A549 (cell line): ENCODE results near the gene ALDH1A3. TPM values are rescaled to one million over a fixed set of nuclear protein-coding genes. Genes with fewer than 3 reads are reported as not detected.
A peak's percentile ranks its signal among the peaks of the same experiment; 100 is the strongest.

ENCODE experiments used
- ATAC-seq, 2 experiments: fragments of 200-7000 bp in 1 of 2; fragments of >200 bp in 1 of 2; cut with Nextera tagmentation in 1 of 2; cut with Tn5 transposase in 1 of 2; 3 replicates each; pipeline versions ENCODE4 v1.8.0 to v1.9.1; 2018 to 2020; ENCODE audit warnings: mild to moderate bottlenecking in 1 of 2, moderate library complexity in 1 of 2
- CTCF ChIA-PET: fragments of 300-600 bp; sonication (Branson Sonifier 250); formaldehyde crosslinking; extraction: SDS; loops from one replicate; lab custom pipeline; 2021; ENCODE audit warnings: antibody characterized with exemption, inconsistent platforms; lab: Yijun Ruan, JAX
- POLR2A ChIA-PET: fragments of 350-600 bp; formaldehyde crosslinking; extraction: SDS; loops from one replicate; lab custom pipeline; 2021; ENCODE audit warnings: antibody characterized with exemption, inconsistent platforms; lab: Yijun Ruan, JAX
- DNase-seq, 2 experiments: peaks; one replicate each; pipeline versions ENCODE4 v3.0.0 to v3.0.0-alpha.2; 2011 to 2016; ENCODE audit warnings: low read depth in 1 of 2, low spot score in 1 of 2
- FAIRE-seq: peaks from 2 replicates; lab custom pipeline; 2011; peaks lifted over from hg19 to GRCh38; lab: Jason Lieb, UNC
- H3K27ac ChIP-seq, 2 experiments: fragments of >200 bp; sonication (Bioruptor Twin); formaldehyde crosslinking; 3 replicates each; pipeline ENCODE4 v1.5.1; 2016 to 2017
- H3K4me1 ChIP-seq: fragments of >200 bp; sonication (Bioruptor Twin); formaldehyde crosslinking; 3 replicates; pipeline ENCODE4 v1.6.1; 2016
- H3K4me2 ChIP-seq: fragments of >200 bp; sonication (Bioruptor Twin); formaldehyde crosslinking; 3 replicates; pipeline ENCODE4 v1.6.1; 2016
- H3K4me3 ChIP-seq: fragments of >200 bp; sonication (Bioruptor Twin); formaldehyde crosslinking; 3 replicates; pipeline ENCODE4 v1.5.1; 2016
- H3K9me3 ChIP-seq: fragments of >200 bp; sonication (Bioruptor Twin); formaldehyde crosslinking; 3 replicates; pipeline ENCODE4 v1.6.1; 2016
- CHD4 ChIP-seq: fragments of 200-600 bp; sonication (generic); IDR thresholded peaks from 2 replicates; pipeline ENCODE4 v1.6.1; 2016; ENCODE audit warnings: antibody characterized with exemption, mild to moderate bottlenecking, borderline replicate concordance
- EHF ChIP-seq: fragments of 250-450 bp; sonication (Bioruptor Pico); IDR thresholded peaks from 2 replicates; pipeline ENCODE4 v1.5.0; 2020; ENCODE audit warnings: mild to moderate bottlenecking
- EHMT2 ChIP-seq: fragments of 200-600 bp; sonication (generic); IDR thresholded peaks from 2 replicates; pipeline ENCODE4 v1.6.1; 2016; ENCODE audit warnings: antibody characterized with exemption, low read depth, mild to moderate bottlenecking, moderate library complexity
- EP300 ChIP-seq, 2 experiments: fragments of >200 bp; sonication (Bioruptor Twin); formaldehyde crosslinking; IDR thresholded peaks; 2 replicates in 1 of 2; 3 replicates in 1 of 2; pipeline ENCODE4 v1.6.1; 2016 to 2017
- FOSB ChIP-seq: fragments of 250-450 bp; sonication (Bioruptor Pico); IDR thresholded peaks from 2 replicates; pipeline ENCODE4 v1.5.0; 2020; ENCODE audit warnings: mild to moderate bottlenecking, moderate library complexity
- FOSL2 ChIP-seq, 2 experiments: fragments of 450-650 bp in 1 of 2; fragments of >200 bp in 1 of 2; sonication (Bioruptor Twin) in 1 of 2; formaldehyde crosslinking; IDR thresholded peaks; 2 replicates each; pipeline versions ENCODE4 v1.5.0 to v1.6.1; 2016 to 2020; ENCODE audit warnings: mild to moderate bottlenecking in 1 of 2, moderate library complexity in 1 of 2
- GATA3 ChIP-seq: IDR thresholded peaks from 2 replicates; pipeline ENCODE4 v1.6.1; 2012; ENCODE audit warnings: borderline replicate concordance
- HEYL ChIP-seq: fragments of 250-450 bp; sonication (Bioruptor Pico); IDR thresholded peaks from 2 replicates; pipeline ENCODE4 v1.8.0; 2021; ENCODE audit warnings: mild to moderate bottlenecking, moderate library complexity
- JUNB ChIP-seq: fragments of >200 bp; sonication (Bioruptor Twin); formaldehyde crosslinking; IDR thresholded peaks from 2 replicates; pipeline ENCODE4 v1.6.1; 2016
- KDM5A ChIP-seq: fragments of 200-600 bp; sonication (generic); IDR thresholded peaks from 2 replicates; pipeline ENCODE4 v1.6.1; 2016; ENCODE audit warnings: antibody characterized with exemption, mild to moderate bottlenecking
- MAFK ChIP-seq: fragments of 450-650 bp; IDR thresholded peaks from 2 replicates; pipeline ENCODE4 v1.6.1; 2014; ENCODE audit not compliant: partially characterized antibody
- MAZ ChIP-seq: fragments of 150-350 bp; IDR thresholded peaks from 2 replicates; pipeline ENCODE4 v1.6.1; 2014; ENCODE audit warnings: antibody characterized with exemption, low read depth, low read length, borderline replicate concordance
- NFE2L2 ChIP-seq: fragments of 150-350 bp; conservative IDR thresholded peaks from 2 replicates; pipeline ENCODE4 v1.6.1; 2014; ENCODE audit warnings: low read length
- NPAS2 ChIP-seq: fragments of 250-450 bp; sonication (Bioruptor Pico); IDR thresholded peaks from 2 replicates; pipeline ENCODE4 v1.8.0; 2022; ENCODE audit warnings: mild to moderate bottlenecking, moderate library complexity, borderline replicate concordance
- NR3C1 ChIP-seq: fragments of >200 bp; sonication (Bioruptor Twin); formaldehyde crosslinking; IDR thresholded peaks from 3 replicates; pipeline ENCODE4 v1.6.1; 2017
- PHF8 ChIP-seq: fragments of 200-600 bp; sonication (generic); IDR thresholded peaks from 2 replicates; pipeline ENCODE4 v1.6.1; 2016; ENCODE audit warnings: low read depth, mild to moderate bottlenecking, antibody characterized with exemption, moderate library complexity, borderline replicate concordance
- RAD21 ChIP-seq, 2 experiments: fragments of >200 bp in 1 of 2; sonication (Bioruptor Twin) in 1 of 2; formaldehyde crosslinking in 1 of 2; IDR thresholded peaks in 1 of 2; conservative IDR thresholded peaks in 1 of 2; 2 replicates in 1 of 2; 3 replicates in 1 of 2; pipeline ENCODE4 v1.6.1; 2012 to 2018; ENCODE audit warnings: inconsistent platforms in 1 of 2
- SMC3 ChIP-seq: fragments of >200 bp; sonication (Bioruptor Twin); formaldehyde crosslinking; IDR thresholded peaks from 3 replicates; pipeline ENCODE4 v1.6.1; 2018; ENCODE audit warnings: inconsistent platforms
- SREBF2 ChIP-seq: fragments of 450-650 bp; IDR thresholded peaks from 2 replicates; pipeline ENCODE4 v1.6.1; 2014; ENCODE audit warnings: mild to moderate bottlenecking, moderate library complexity
- USF2 ChIP-seq: fragments of 450-650 bp; IDR thresholded peaks from 2 replicates; pipeline ENCODE4 v1.6.1; 2014; ENCODE audit warnings: antibody characterized with exemption
- ZC3H11A ChIP-seq: fragments of 450-650 bp; IDR thresholded peaks from 2 replicates; pipeline ENCODE4 v1.6.1; 2014; ENCODE audit warnings: antibody characterized with exemption, mild to moderate bottlenecking
- WGBS: methylation state at CpG from one replicate; pipeline ENCODE4 v1.1.6; 2017; ENCODE audit errors: missing lambda C conversion rate; 5-methylcytosine and 5-hydroxymethylcytosine counted together
- polyA plus RNA-seq, 4 experiments: library from polyadenylated mRNA; depleted of rRNA in 3 of 4; stranded (reverse); fragments of >200 nt; fragmentation: RNase III in 1 of 4; extraction: RNeasy Plus Mini Kit Qiagen cat#74134 plus additional on column Dnase treatment in 1 of 4; gene quantifications; 2 replicates in 3 of 4; 3 replicates in 1 of 4; pipeline ENCODE4 v1.2.3, GENCODE V29; 2011 to 2017
- TF ChIP-seq, protein P1 (sequence below): IDR thresholded peaks from 2 replicates; pipeline ENCODE4 v1.6.1; 2012; ENCODE audit warnings: low read depth, borderline replicate concordance

The ALDH1A3 gene
- polyA plus RNA-seq, 2 of the 4 experiments (the other 2 are of a cell fraction) = 11.5 to 11.9 TPM

GRCh38 chr15:100863075-100863795, 16.4 kb upstream of the ALDH1A3 start:
- Histone ChIP-seq H3K4me3 (no peak overlapping the region), H3K27ac (no peak overlapping the region), H3K4me2 (no peak overlapping the region), H3K4me1 (peaks cover 7% of the 10 kb centered on the region; the same call in 2 of the 3 replicates), H3K9me3 (no peaks in the 10 kb centered on the region)
- ChIA-PET CTCF (interaction anchor here (0.9 to 6.0 kb wide), 6 partner anchors 9 to 191 kb away, joined by 4 to 42 read pairs (median 16); no protein-coding TSS in a partner anchor), POLR2A (no interaction called here)
- ATAC-seq (no peak), FAIRE-seq (peak; percentile 43), DNase-seq (no peak)
- WGBS = 82% methylated on average over 7 of the region's 7 CpGs
- TF ChIP-seq EP300 (IDR thresholded peaks at IDR 0.05) (no peak), HEYL (CRISPR knock-in tag) (no peak), USF2 (no peak), KDM5A (no peak), JUNB (no peak), EHMT2 (no peak), NR3C1 (no peak), MAZ (no peak), ZC3H11A (no peak), FOSB (CRISPR knock-in tag) (no peak)
- TF ChIP-seq, protein P1, sequence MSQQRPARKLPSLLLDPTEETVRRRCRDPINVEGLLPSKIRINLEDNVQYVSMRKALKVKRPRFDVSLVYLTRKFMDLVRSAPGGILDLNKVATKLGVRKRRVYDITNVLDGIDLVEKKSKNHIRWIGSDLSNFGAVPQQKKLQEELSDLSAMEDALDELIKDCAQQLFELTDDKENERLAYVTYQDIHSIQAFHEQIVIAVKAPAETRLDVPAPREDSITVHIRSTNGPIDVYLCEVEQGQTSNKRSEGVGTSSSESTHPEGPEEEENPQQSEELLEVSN = no peak
- TF ChIP-seq, all 56 proteins: peak for 0

GRCh38 chr15:100863796-100864267, 15.8 kb upstream of the ALDH1A3 start:
- Histone ChIP-seq H3K4me2 (no peak overlapping the region), H3K9me3 (peaks cover 2% of the 10 kb centered on the region; the same call in 1 of the 3 replicates), H3K4me1 (peaks cover 7% of the 10 kb centered on the region; the same call in 2 of the 3 replicates), H3K27ac (no peak overlapping the region), H3K4me3 (no peak overlapping the region)
- ChIA-PET CTCF (interaction anchor here (0.9 to 3.4 kb wide), 7 partner anchors 9 to 237 kb away, joined by 3 to 29 read pairs (median 5); no protein-coding TSS in a partner anchor), POLR2A (interaction anchor here (0.5 kb wide), 1 partner anchor 144 kb away, joined by 9 read pairs; no protein-coding TSS in a partner anchor)
- ATAC-seq (no peak), FAIRE-seq (no peak), DNase-seq (no peak)
- WGBS = 88% methylated on average over 15 of the region's 15 CpGs
- TF ChIP-seq EHF (CRISPR knock-in tag) (no peak), MAFK (no peak), EP300 (IDR thresholded peaks at IDR 0.05) (no peak), SMC3 (no peak), FOSL2 (IDR thresholded peaks at IDR 0.05) (no peak), FOSL2 (CRISPR knock-in tag; IDR thresholded peaks at IDR 0.05) (no peak), NPAS2 (CRISPR knock-in tag) (no peak), ZC3H11A (no peak), GATA3 (no peak)

DNA sequence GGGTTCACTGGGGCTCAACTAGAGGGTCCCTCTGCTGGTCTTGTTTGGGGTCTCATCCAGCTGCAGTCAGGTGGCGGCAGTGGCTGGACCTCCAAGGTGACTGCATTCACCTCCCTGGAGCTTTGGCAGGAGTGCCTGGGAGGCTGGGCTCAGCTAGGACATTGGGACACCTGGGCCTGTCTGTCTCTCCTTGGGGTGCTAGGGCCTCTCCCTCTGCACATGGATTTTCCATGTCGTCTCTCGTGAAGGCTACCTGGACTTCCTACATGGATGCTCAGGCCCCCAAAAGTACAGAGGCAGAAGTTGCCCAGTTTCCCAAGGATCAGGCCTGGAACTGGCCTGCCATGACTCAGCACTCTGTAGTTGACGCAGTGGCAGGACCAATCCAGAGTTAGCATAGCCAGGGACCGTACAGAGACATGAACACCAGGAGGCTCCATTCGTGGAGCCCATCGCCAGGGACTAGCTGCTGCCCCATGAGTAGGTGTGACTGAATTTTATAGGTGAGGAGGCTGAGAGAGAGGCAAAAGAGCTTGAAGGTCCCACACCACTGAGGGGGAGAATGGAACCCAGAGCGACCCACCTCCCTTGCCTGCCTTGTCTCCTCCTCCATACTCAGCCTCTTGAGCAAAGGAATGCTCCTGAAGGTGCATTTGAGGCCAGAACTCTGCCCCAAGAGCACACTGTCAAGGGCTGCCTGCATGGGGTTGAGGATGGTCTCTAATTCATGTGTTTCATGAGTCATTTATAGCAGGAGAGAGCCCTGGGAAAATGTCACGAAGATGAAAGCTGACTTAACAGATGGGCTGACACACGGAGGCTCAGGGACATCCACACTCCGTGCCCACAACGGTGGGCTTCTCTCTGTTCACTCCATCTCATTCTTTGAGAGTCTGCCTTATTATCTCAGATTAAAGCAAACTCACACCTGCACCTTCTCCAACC, 13.0 kb upstream of the ALDH1A3 start:
- FAIRE-seq = no peak
- CTCF ChIA-PET = interaction anchor here (0.7 to 3.4 kb wide), 10 partner anchors 9 to 240 kb away, joined by 3 to 29 read pairs (median 4); no protein-coding TSS in a partner anchor

More for the DNA sequence above, 13.0 kb upstream of the ALDH1A3 start:
- 88% methylated on average over 12 of the region's 12 CpGs for WGBS
- H3K4me3 ChIP-seq = no peak overlapping the region
- POLR2A ChIA-PET = no interaction called here
- peaks cover 7% of the 10 kb centered on the region; the same call in 2 of the 3 replicates for H3K4me1 ChIP-seq
- peaks cover 10% of the 10 kb centered on the region for H3K9me3 ChIP-seq
- no peak overlapping the region for H3K4me2 ChIP-seq
- ATAC-seq = no peak; a peak in 1 of 6 replicates
- TF ChIP-seq NFE2L2 = peak; percentile 86
- TF ChIP-seq, protein P1 = no peak
- peak; percentile 86 for TF ChIP-seq MAFK
- TF ChIP-seq PHF8 = no peak
- TF ChIP-seq CHD4 = no peak
- no peak for TF ChIP-seq SREBF2
- TF ChIP-seq RAD21 (conservative IDR thresholded peaks at IDR 0.05 in 1 of 2, IDR thresholded peaks at IDR 0.05 in 1 of 2) = no peak
- TF ChIP-seq, all 56 proteins: peak for 2
- DNase-seq = peak in 1 of 2 experiments; percentile 35
- H3K27ac ChIP-seq = peak overlapping the region; percentile 54 to 70
